Ascending aorta (tissue), 2 donors: ENCODE measurements around the gene MAP4. TPM values are rescaled to one million over a fixed set of nuclear protein-coding genes. Genes with fewer than 3 reads are reported as not detected.

Experiments
- DNase-seq, 2 donors: peaks; one replicate each; pipeline ENCODE4 v3.0.0-alpha.2; 2019; ENCODE audit warnings: low spot score in 2 of 2
- H3K27ac ChIP-seq, 2 donors: fragments of 200-600 bp; sonication (generic); one replicate each; pipeline ENCODE4 v1.5.1; 2016 to 2017; ENCODE audit warnings: mild to moderate bottlenecking in 1 of 2
- H3K27me3 ChIP-seq: fragments of 200-600 bp; sonication (generic); one replicate; pipeline ENCODE4 v1.5.1; 2017
- H3K36me3 ChIP-seq, 2 donors: fragments of 200-600 bp; sonication (generic); one replicate each; pipeline ENCODE4 v1.5.1; 2016
- H3K4me1 ChIP-seq, 2 donors: fragments of 200-600 bp; sonication (generic); one replicate each; pipeline ENCODE4 v1.5.1; 2016 to 2017; ENCODE audit warnings: mild to moderate bottlenecking in 1 of 2
- H3K4me3 ChIP-seq, 2 donors: fragments of 200-600 bp; sonication (generic); one replicate each; pipeline ENCODE4 v1.5.1; 2016 to 2017; ENCODE audit warnings: mild to moderate bottlenecking in 1 of 2
- H3K9me3 ChIP-seq, 2 donors: fragments of 200-600 bp; sonication (generic); one replicate each; pipeline ENCODE4 v1.5.1; 2016
- CTCF ChIP-seq, 3 experiments: fragments of 200-600 bp in 2 of 3; fragments of 450-650 bp in 1 of 3; sonication (generic) in 2 of 3; IDR thresholded peaks; one replicate each; pipeline ENCODE4 v1.5.1; 2016 to 2019; ENCODE audit warnings: antibody characterized with exemption in 3 of 3, mild to moderate bottlenecking in 1 of 3, moderate library complexity in 1 of 3
- intact Hi-C: fragments of 100-400 bp; cut with DNase I; formaldehyde crosslinking; loops from one replicate; pipeline ENCODE4 v1.15.1; 2023
- total RNA-seq: library from RNA; depleted of rRNA; stranded (reverse); fragments of >200 nt; gene quantifications from one replicate; pipeline ENCODE4 v1.1.0, GENCODE V29; 2016

The MAP4 gene
- total RNA-seq, 1 donor from 2014 or later, result 140 TPM

GRCh38 chr3:48030188-48030587 lies 14.0 kb upstream of the MAP4 start:
- intact Hi-C loops, result no loop called here
- Histone ChIP-seq H3K27me3 (no peaks in the 10 kb centered on the region), H3K4me1 (peaks cover 3 to 43% of the 10 kb centered on the region in 2 donors), H3K36me3 (no peaks in the 10 kb centered on the region), H3K27ac (peak overlapping the region; percentile 59 to 87), H3K4me3 (no peak overlapping the region), H3K9me3 (no peaks in the 10 kb centered on the region)
- no peak for TF ChIP-seq CTCF (IDR thresholded peaks at IDR 0.05)
- no peak for DNase-seq

GRCh38 chr3:48026951-48027908 lies 11.0 kb upstream of the MAP4 start:
- Histone ChIP-seq H3K36me3 (no peaks in the 10 kb centered on the region), H3K27me3 (no peaks in the 10 kb centered on the region), H3K4me3 (no peak overlapping the region), H3K9me3 (no peaks in the 10 kb centered on the region), H3K27ac (peak overlapping the region; percentile 19 to 32), H3K4me1 (peaks cover 2 to 42% of the 10 kb centered on the region in 2 donors)
- TF ChIP-seq CTCF (IDR thresholded peaks at IDR 0.05), result no peak
- intact Hi-C loops, result no loop called here
- DNase-seq, result no peak

GRCh38 chr3:48026098-48026497 lies 9.9 kb upstream of the MAP4 start:
- Histone ChIP-seq H3K4me3 (no peak overlapping the region), H3K4me1 (peaks cover 2 to 39% of the 10 kb centered on the region in 2 donors), H3K9me3 (no peaks in the 10 kb centered on the region), H3K36me3 (no peaks in the 10 kb centered on the region), H3K27ac (no peak overlapping the region), H3K27me3 (no peaks in the 10 kb centered on the region)
- no peak for DNase-seq
- TF ChIP-seq CTCF (IDR thresholded peaks at IDR 0.05), result no peak
- intact Hi-C loops, result no loop called here

- TF ChIP-seq CTCF (IDR thresholded peaks at IDR 0.05), result no peak
- intact Hi-C loops, result no loop called here
These were observed 8.2 kb upstream of the MAP4 start for GRCh38 chr3:48024401-48024800.

GRCh38 chr3:48023377-48023776 lies 7.2 kb upstream of the MAP4 start:
- intact Hi-C loops, result no loop called here
- peaks cover 5 to 36% of the 10 kb centered on the region in 2 donors for H3K4me1 ChIP-seq
- H3K27ac ChIP-seq, result peak overlapping the region; percentile 41 to 65
- H3K4me3 ChIP-seq, result no peak overlapping the region
- DNase-seq, result no peak
- no peaks in the 10 kb centered on the region for H3K27me3 ChIP-seq
- no peak for TF ChIP-seq CTCF (IDR thresholded peaks at IDR 0.05)
- no peaks in the 10 kb centered on the region for H3K36me3 ChIP-seq
- no peaks in the 10 kb centered on the region for H3K9me3 ChIP-seq

More at GRCh38 chr3:48024401-48024800, 8.2 kb upstream of the MAP4 start:
- DNase-seq, result no peak
- H3K36me3 ChIP-seq, result no peaks in the 10 kb centered on the region
- peak overlapping the region in 1 of 2 donors; percentile 17 for H3K27ac ChIP-seq
- H3K27me3 ChIP-seq, result no peaks in the 10 kb centered on the region
- peaks cover 2 to 34% of the 10 kb centered on the region in 2 donors for H3K4me1 ChIP-seq
- no peak overlapping the region for H3K4me3 ChIP-seq
- H3K9me3 ChIP-seq, result no peaks in the 10 kb centered on the region
